Stomach (tissue), 9 donors: ENCODE measurements around the gene CCDC126. TPM values are rescaled to one million over a fixed set of nuclear protein-coding genes. Genes with fewer than 3 reads are reported as not detected.

Experiments
- DNase-seq, 2 donors: peaks; one replicate each; pipeline versions ENCODE4 v3.0.0 to v3.0.0-alpha.2; 2013 to 2019
- H3K27ac ChIP-seq, 5 donors: fragments of 200-600 bp in 4 of 5; sonication (generic) in 4 of 5; one replicate each; pipeline ENCODE4 v1.5.1; 2013 to 2019; ENCODE audit warnings: mild to moderate bottlenecking in 1 of 5, moderate library complexity in 1 of 5
- H3K27me3 ChIP-seq, 3 donors: fragments of 200-600 bp; sonication (generic); one replicate each; pipeline ENCODE4 v1.5.1; 2017 to 2019; ENCODE audit warnings: mixed run types in 1 of 3
- H3K36me3 ChIP-seq, 4 donors: fragments of 200-600 bp; sonication (generic); 1 replicate in 3 of 4; 2 replicates in 1 of 4; pipeline ENCODE4 v1.5.1; 2016 to 2019
- H3K4me1 ChIP-seq, 4 donors: fragments of 200-600 bp; sonication (generic); one replicate each; pipeline ENCODE4 v1.5.1; 2016 to 2019
- H3K4me3 ChIP-seq, 4 donors: fragments of 200-600 bp; sonication (generic) in 3 of 4; one replicate each; pipeline ENCODE4 v1.5.1; 2016 to 2019; ENCODE audit warnings: mild to moderate bottlenecking in 1 of 4
- H3K9me3 ChIP-seq, 4 donors: fragments of 200-600 bp; sonication (generic); one replicate each; pipeline ENCODE4 v1.5.1; 2016 to 2019
- EP300 ChIP-seq: sonication (generic); formaldehyde crosslinking; IDR thresholded peaks from one replicate; pipeline ENCODE4 v1.6.1; 2017; ENCODE audit warnings: antibody characterized with exemption
- POLR2A ChIP-seq, 4 donors: fragments of 450-650 bp; IDR thresholded peaks; one replicate each; pipeline ENCODE4 v1.6.1; 2016; ENCODE audit warnings: antibody characterized with exemption in 4 of 4, control low read depth in 2 of 4, mild to moderate bottlenecking in 1 of 4, moderate library complexity in 1 of 4
- POLR2AphosphoS5 ChIP-seq, 3 donors: sonication (generic); formaldehyde crosslinking; IDR thresholded peaks; one replicate each; pipeline ENCODE4 v1.6.1; 2016; ENCODE audit warnings: antibody characterized with exemption in 3 of 3
- WGBS, 5 donors: extraction: QIAGEN DNeasy Blood & Tissue Kit in 3 of 5; methylation state at CpG; one replicate each; pipeline versions ENCODE4 v1.1.5 to v1.1.7; 2013 to 2018; 5-methylcytosine and 5-hydroxymethylcytosine counted together
- intact Hi-C: fragments of 100-400 bp; cut with DNase I; formaldehyde crosslinking; loops from one replicate; pipeline ENCODE4 v1.15.1; 2023; ENCODE audit warnings: low total_unique reads
- polyA plus RNA-seq, 3 donors: library from polyadenylated mRNA; stranded (reverse); fragments of 200-250 nt; gene quantifications; one replicate each; pipeline ENCODE4 v1.2.3, GENCODE V29; 2013
- total RNA-seq, 5 donors: library from RNA; depleted of rRNA; stranded (reverse); fragments of >200 nt; gene quantifications; one replicate each; pipeline versions ENCODE4 v1.1.0 to v1.2.3, GENCODE V29; 2014 to 2016
- TF ChIP-seq, protein P1 (sequence below), 7 experiments: fragments of 450-650 bp in 4 of 7; fragments of 200-600 bp in 3 of 7; sonication (generic) in 3 of 7; IDR thresholded peaks; one replicate each; pipeline ENCODE4 v1.5.1; 2016 to 2019; ENCODE audit warnings: antibody characterized with exemption in 7 of 7, control low read depth in 2 of 7, mild to moderate bottlenecking in 1 of 7
- donor health status: healthy with polysubstance abuse.
- donor health status: Bipolar disorder and iron deficiency.
- donor health status: healthy.

Gene CCDC126
- total and polyA plus RNA-seq, 8 donors = 2.8 to 29.7 (median 7.6) TPM; not detected in 1

- no peaks in the 10 kb centered on the region for H3K9me3 ChIP-seq
- no peak overlapping the region for H3K27ac ChIP-seq
- H3K27me3 ChIP-seq = no peaks in the 10 kb centered on the region
- intact Hi-C loops = no loop called here
- TF ChIP-seq POLR2AphosphoS5 (IDR thresholded peaks at IDR 0.05) = no peak
- no peak for TF ChIP-seq POLR2A (IDR thresholded peaks at IDR 0.05)
- no peak for TF ChIP-seq EP300
- TF ChIP-seq, protein P1, sequence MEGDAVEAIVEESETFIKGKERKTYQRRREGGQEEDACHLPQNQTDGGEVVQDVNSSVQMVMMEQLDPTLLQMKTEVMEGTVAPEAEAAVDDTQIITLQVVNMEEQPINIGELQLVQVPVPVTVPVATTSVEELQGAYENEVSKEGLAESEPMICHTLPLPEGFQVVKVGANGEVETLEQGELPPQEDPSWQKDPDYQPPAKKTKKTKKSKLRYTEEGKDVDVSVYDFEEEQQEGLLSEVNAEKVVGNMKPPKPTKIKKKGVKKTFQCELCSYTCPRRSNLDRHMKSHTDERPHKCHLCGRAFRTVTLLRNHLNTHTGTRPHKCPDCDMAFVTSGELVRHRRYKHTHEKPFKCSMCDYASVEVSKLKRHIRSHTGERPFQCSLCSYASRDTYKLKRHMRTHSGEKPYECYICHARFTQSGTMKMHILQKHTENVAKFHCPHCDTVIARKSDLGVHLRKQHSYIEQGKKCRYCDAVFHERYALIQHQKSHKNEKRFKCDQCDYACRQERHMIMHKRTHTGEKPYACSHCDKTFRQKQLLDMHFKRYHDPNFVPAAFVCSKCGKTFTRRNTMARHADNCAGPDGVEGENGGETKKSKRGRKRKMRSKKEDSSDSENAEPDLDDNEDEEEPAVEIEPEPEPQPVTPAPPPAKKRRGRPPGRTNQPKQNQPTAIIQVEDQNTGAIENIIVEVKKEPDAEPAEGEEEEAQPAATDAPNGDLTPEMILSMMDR (IDR thresholded peaks at IDR 0.05) = no peak
- no peaks in the 10 kb centered on the region for H3K36me3 ChIP-seq
- WGBS, 5 donors = 68 to 75% (median 72%) methylated on average over 4 of the region's 4 CpGs
- H3K4me1 ChIP-seq = peaks cover 12 to 51% (median 27%) of the 10 kb centered on the region in 4 donors
- H3K4me3 ChIP-seq = no peak overlapping the region
- no peak for DNase-seq
These were observed 6.6 kb downstream of the CCDC126 start for GRCh38 chr7:23603632-23604295.

- Histone ChIP-seq H3K27ac (no peak overlapping the region), H3K27me3 (no peaks in the 10 kb centered on the region), H3K9me3 (no peaks in the 10 kb centered on the region), H3K4me1 (peaks cover 7 to 46% (median 22%) of the 10 kb centered on the region in 4 donors), H3K36me3 (no peaks in the 10 kb centered on the region), H3K4me3 (no peak overlapping the region)
- DNase-seq = no peak
- TF ChIP-seq EP300 (no peak), POLR2AphosphoS5 (IDR thresholded peaks at IDR 0.05) (no peak), POLR2A (IDR thresholded peaks at IDR 0.05) (no peak)
- TF ChIP-seq, protein P1 (IDR thresholded peaks at IDR 0.05) = no peak
- intact Hi-C loops = no loop called here
These were observed 7.1 kb downstream of the CCDC126 start for GRCh38 chr7:23604296-23604640.

DNA sequence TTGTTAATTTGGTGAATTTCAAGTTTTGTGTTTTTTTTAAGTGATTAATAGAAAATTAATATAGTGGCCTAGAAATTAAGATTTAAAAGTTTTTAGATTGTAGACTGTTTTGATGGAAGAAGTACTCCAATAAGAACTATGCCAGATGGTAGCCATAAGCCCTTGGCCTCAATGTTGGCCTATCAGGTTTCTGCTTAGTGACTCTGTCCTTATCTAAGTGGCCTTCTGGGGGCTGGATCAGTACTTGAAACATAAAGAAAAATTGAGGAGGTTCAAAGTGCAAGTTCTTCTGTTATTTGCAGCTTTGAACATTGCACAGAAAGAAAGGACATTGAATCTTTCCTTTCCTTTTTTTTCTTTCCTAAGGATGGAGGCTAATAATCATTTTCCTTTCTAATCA is 9.9 kb downstream of the CCDC126 start:
- TF ChIP-seq, protein P1 (IDR thresholded peaks at IDR 0.05) = no peak
- TF ChIP-seq POLR2AphosphoS5 (IDR thresholded peaks at IDR 0.05) (no peak), EP300 (no peak), POLR2A (IDR thresholded peaks at IDR 0.05) (no peak)
- Histone ChIP-seq H3K4me3 (no peak overlapping the region), H3K4me1 (peaks cover 0 to 23% (median 8%) of the 10 kb centered on the region in 4 donors), H3K27ac (no peak overlapping the region), H3K27me3 (no peaks in the 10 kb centered on the region), H3K9me3 (no peaks in the 10 kb centered on the region), H3K36me3 (peaks cover 0 to 10% (median 10%) of the 10 kb centered on the region in 4 donors)
- intact Hi-C loops = no loop called here
- DNase-seq = no peak

GRCh38 chr7:23607866-23608265 is 10.7 kb downstream of the CCDC126 start:
- intact Hi-C loops = no loop called here
- no peak for TF ChIP-seq POLR2AphosphoS5 (IDR thresholded peaks at IDR 0.05)
- TF ChIP-seq, protein P1 (IDR thresholded peaks at IDR 0.05) = no peak
- no peak for TF ChIP-seq EP300
- TF ChIP-seq POLR2A (IDR thresholded peaks at IDR 0.05) = no peak
- peaks cover 0 to 17% (median 12%) of the 10 kb centered on the region in 4 donors for H3K36me3 ChIP-seq
- H3K9me3 ChIP-seq = no peaks in the 10 kb centered on the region
- H3K27me3 ChIP-seq = no peaks in the 10 kb centered on the region
- H3K4me1 ChIP-seq = peaks cover 0 to 16% (median 7%) of the 10 kb centered on the region in 4 donors
- H3K4me3 ChIP-seq = no peak overlapping the region
- H3K27ac ChIP-seq = no peak overlapping the region
- WGBS, 5 donors = 92 to 97% (median 94%) methylated on average over 8 of the region's 8 CpGs
- no peak for DNase-seq
